NOMO-1 (cell line): ENCODE data around the gene NFU1.
A peak's percentile ranks its signal among the peaks of the same experiment; 100 is the strongest.
"Not testable (repeated sequence)": the region's sequence is repeated elsewhere in the genome, so short reads cannot be mapped to it uniquely, and the experiment has no call there.

ENCODE experiments used
- DNase-seq, 2 experiments: peaks; one replicate each; lab custom pipeline; 2025; ENCODE audit not compliant: unreplicated experiment in 2 of 2; lab: John Stamatoyannopoulos, UW

NFU1 gene

DNA sequence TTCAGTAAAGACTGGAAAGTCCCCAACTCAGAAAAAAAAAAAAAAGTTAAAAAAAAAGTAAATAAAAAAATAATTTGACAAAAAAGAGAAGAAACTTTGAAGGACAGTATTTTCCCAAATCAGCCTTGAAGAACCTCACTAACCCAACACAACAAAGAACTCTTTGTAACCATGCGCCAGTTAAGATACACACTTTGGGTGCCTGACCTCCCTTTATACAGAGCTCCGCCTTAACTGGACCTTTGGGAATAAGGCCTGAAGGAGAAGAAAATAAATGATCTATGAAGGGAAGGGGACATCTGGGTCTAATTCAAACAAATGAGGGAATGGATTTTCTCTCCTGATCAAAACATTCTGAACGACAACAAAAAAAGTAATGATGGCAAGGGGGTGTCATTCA is 48.0 kb downstream of the NFU1 start:
- no peak for DNase-seq

DNA sequence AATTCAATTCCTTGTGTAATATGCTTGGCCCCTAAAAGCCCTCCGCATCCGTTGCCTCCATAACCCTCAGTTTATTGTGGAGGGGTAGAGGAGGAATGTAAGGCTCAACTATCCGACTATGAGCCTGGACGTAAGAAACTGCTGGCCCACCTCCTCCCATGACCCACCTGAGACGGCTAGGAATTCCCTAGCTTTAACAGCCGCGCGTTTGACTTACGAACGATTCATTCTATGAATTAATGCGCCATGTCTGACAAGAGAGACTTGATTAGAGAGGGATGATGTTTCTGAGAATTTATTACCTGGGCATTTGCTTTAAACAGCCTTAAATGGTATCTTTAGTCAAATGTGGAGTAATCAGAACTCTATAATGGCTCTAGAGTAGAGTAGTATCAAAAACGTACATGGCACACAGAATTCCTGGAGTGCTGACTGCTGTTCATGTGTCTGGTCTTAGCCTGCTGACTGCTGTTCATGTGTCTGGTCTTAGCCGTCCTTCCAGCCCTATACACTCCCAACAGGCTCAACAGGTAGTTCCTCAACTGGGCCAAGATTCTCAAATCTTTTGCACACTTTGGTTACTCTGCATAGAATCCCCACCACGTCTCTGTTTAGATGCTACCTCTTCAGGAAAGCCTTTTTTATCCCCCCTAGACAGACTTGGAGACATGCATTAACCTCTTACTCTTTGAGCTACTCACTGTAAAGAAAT is 49.3 kb downstream of the NFU1 start:
- DNase-seq = no peak

DNA sequence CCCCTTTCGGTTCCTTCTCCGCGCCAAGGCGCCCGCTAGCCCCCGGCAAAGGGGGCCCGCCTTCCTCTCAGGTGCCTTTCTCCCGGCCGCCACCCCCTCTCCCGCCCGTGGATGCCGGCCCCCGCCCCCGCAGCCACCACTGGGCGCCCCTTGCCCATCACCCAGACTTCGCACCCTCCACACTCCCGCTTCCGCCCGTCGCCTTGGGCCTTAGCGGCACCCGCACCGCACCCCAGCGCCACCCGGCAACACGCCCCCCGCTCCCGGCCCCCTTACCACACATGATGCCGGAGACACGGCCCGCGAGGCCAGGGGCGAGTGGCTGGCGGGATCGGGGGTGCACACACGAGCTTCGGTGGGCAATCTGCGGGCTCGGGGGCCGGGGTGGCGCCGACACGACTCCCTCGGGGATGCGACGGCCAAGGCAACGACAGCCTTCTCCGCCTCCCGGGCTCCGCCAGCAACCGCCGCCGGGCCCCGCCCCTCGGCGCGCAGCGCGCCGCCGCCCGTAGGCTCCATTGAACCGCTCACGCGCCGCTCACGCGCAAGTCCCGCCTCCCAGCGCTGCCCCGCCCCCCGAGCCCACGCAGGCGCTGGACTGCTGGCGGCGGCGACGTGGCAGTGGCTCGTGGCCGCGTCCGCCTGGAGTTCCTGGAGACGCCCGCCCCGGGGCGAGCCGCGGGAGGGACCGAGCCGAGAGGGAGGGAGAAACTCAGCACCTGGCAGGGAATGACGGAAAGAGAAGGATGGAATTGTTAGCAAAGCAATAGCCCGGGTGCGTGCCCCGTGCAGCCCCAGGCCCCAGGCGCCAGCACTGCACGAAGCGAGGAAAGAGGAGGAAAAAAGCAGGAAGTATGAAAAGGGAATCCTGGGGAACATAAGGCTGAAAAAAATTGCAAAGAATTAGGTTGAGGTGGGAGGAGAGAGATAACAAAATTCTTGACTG is 50.2 kb downstream of the NFU1 start, which contains the start of gene GFPT1:
Gene GFPT1, minus strand, starts transcription at position 439 of the 946 bp plus-strand sequence. Its CDS starts 156 bp downstream, at position 283.
- DNase-seq = peak; percentile 82 to 96

DNA sequence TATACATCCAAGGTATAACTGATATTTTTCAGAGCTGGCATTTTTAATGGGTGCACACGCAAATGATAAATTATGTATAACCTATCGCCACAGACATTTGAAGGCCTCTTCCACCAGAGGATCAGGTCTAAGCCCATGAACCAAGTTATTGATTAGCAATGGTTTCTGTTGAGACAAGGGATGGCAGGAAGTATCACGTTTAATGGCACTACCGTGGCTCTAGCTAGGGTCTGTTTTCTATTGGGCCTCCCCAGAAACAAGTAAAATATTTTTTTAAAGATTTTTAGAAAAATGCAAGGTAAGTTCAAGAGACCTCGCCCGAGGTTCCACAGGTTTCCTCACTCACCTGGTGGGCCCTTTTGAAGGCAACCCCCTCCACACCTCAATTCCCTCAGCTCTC is 50.9 kb downstream of the NFU1 start:
- no peak for DNase-seq

DNA sequence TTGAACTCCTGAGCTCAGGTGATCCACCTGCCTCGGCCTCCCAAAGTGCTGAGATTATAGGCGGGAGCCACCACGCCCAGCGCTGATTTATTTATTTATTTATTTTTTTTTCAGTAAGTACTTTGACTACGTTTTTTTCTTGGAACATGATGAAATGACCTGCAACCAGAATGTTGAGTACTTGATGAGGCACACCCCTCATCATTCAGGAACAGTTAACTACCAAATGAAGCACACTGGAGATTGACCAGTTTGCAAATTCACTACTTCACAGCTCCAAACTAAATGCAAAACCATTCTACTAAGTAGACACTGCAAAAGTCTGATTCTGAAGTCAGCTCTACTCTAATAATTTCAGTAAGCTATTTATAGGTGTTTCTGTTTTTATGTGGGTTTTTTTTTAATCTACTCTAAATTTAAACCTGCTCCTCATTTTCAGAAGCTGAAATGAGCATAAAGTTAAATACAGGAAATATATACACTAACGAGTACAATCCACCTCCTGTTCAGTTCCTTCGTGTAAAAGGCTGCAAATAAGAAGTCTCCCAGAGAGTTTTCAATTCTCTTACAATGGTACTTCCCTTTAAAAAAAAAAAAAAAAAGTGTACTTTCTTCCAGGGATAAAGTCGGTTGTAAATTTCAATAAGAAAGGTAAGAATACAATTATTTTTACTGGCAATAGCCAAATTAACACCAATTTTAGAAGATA is 51.6 kb downstream of the NFU1 start:
- peak in 1 of 2 experiments; percentile 9 for DNase-seq

DNA sequence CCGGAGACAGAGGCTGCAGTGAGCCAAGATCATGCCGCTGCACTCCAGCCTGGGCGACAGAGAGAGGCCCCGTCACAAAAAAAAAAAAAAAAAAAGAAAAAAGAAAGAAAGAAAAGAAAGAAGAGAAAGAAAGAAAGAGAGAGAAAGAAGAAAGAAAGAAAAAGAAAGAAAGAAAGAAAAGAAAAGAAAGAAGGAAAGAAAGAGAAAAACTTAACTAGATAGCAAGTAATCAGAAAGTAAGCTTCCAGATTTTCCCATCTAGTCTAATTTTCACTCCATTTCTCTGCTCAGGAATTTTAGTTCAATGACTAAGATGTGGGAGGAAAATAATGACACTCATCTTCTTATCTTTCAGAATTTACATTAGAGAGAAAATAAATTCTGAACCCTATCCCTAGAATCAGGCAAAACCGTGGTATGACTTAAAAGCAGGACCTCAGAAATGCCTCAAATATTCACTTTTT is 52.6 kb downstream of the NFU1 start:
- no peak for DNase-seq

DNA sequence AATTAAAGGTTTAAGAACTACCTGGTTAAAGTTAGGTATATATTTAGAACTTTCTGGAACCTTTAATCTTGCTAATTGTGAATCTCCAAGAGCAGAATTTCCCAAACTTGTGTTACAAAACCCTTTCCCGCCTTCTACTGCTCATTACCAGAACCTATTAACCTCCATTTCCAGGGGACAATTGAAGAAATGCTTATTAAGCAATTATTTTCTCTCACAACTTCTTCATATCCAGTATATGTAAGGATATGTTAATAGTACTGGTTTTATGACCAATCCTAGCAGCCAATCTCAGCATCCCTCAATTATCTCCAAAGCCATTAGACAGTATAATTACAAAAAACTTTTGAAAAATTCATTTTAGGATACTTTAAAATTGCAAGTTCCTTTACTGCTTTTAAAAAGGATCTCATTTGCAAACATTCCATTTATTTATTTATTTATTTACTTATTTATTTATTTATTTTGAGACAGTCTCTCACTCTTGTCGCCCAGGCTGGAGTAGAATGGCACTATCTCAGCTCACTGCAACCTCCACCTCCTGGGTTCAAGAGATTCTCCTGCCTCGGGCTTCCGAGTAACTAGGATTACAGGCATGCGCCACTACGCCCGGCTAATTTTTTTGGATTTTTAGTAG is 53.9 kb downstream of the NFU1 start:
- no peak for DNase-seq

DNA sequence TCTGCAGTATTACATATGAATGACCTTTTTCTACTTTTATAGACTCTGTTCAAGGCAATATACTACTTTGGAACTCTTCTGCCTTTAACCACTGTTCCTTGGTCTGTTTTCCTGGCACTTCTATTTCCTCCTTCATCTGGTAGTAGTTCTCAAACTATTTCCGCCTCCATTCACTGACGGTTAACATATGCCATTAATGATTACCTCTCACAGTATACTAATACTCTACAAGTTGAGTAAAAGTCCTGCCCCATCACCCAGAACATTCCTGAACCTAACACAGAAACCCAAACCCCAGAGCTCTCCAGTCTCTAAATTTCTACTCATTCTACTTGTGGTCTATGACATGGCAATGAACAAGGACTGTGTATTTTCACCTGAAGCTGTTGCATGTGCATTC is 54.7 kb downstream of the NFU1 start:
- DNase-seq = no peak

DNA sequence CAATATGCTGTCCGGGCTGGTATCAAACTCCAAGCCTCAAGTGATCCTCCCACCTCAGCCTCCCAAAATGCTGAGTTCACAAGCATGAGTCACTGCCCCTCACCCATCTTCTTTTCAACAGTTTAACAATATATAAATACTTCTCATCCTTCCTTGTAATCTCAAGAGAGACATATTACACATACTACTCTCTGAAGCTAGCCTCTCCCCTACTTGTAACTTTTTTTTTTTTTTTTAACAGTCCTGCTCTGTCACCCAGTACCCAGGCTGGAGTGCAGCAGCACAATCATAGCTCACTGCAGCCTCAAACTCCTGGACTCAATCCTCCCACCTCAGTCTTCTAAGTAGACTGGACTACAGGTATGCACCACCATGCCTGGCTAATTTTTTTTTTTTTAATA is 55.9 kb downstream of the NFU1 start:
- peak in 1 of 2 experiments; percentile 10 for DNase-seq

DNA sequence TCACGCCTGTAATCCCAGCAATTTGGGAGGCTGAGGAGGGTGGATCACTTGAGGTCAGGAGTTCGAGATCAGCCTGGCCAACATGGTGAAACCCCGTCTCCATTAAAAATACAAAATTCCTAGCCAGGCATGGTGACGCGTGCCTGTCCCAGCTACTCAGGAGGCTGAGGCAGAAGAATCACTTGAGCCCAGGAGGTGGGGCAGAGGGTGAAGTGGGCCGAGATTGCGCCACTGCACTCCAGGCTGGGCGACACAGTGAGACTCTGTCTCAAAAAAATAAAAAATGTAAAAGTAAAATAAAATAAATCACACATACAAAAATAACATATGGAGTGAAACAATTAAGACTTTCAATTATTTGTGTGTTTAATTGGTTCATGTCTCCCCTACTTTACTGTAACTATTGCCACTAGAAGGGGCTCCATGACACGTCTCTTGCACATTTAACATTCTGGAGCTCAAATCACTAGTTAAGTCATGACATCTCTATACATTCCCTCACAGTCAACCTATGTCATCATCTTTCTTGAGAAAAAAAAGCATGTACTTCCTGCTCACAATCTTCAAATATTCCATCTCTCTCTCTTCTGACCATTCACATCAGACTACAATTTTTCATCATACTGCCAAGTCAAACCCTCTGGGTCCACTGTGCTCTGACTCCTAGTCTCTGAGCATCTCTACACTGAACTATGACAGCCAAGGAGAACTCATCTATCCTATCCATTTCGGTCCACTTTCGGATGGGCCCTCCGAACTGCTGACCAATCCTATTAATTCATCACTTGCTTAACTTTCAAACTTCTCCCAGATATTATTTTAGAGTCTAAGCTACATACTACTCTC is 56.9 kb downstream of the NFU1 start:
- DNase-seq = no peak

DNA sequence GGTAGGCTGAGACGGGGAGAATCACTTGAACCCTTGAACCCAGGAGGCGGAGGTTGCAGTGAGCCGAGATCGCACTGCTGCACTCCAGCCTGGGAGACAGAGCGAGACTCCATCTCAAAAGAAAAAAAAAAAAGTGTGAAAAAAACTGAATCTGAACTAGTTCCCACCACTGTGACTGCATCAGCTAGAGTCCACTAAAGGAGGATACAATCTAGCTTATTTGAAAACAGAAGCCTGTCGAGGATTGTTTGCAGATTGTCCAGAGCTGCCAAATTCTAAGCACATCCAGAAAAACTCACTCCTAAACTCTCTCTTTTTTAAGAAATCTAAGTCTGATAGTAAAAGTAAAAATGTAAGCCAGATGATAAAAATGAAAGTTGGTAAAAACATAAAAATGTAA is 60.8 kb downstream of the NFU1 start:
- DNase-seq = no peak

DNA sequence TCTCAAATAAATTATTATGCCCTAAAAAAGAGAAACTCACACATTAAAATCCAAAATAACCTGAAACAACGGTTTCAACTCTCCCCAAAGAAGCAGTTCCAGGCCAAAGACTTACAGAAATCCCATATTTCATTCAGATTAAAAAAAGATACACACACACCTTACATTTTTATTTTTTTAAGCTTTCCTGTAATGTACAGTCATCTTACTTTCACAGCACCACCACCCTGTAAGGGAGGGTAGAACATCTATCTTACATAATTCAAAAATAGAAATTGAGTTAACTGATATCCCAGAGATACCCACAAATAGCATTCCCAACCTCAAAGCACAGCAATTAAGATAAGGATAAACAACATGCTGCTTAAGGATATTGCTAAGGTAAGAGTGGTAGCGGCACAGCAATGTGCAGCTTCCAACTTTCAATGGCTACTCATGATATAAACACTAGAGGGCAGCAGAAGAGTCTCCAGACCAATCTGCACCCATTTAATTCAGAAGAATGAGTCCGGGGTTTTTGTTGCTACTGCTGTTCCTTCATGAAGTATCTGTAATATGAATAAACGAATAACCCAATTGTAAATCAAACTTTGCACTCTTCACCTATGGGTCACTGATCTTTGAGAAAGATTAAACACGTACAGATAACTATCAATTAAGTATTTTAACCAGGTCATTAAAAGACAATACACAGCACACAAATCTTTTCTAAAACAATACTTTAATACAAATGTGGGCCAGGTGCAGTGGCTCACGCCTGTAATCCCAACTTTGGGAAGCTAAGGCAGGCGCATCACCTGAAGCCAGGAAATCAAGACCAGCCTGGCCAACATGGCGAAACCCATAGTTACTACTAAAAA is 61.5 kb downstream of the NFU1 start:
- DNase-seq = peak in 1 of 2 experiments; percentile 17

DNA sequence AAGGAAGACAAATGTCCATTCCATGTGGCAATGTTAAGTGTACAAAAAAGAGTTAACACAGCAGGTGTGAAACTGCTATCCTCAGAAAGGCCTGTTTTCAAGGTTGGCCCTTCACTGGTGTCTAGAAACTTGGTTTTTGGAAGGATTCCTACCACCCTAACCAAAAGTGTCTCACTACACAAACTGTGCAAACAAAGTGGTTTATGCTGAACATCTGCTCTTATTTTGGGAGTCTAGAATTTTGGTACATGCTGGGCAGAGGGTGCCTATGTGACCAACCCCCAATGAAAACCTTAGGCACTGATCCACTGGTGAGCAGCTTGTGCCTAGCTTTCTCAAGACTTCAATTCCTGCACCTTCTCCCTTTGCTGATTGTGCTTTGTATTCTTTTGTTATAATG is 64.5 kb downstream of the NFU1 start:
- DNase-seq = no peak

DNA sequence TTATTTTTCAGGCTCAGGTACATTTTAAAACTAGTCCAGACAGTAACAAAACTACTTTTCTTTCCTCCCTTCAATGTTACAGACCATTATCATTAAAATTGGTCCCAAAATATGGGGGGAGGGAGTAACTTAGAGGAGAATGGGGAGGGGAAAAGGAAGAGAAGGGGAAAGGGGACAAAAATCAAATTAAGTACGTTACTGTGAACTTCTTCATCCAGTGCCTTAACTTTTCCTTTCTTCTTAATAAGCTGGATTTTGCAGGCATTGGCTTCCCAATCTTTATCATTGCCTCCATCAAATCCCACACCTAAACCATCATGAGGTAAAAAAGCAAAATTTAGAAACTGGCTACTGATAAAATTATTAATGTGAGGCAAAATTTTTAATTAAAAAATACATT is 67.4 kb downstream of the NFU1 start:
- DNase-seq = no peak

DNA sequence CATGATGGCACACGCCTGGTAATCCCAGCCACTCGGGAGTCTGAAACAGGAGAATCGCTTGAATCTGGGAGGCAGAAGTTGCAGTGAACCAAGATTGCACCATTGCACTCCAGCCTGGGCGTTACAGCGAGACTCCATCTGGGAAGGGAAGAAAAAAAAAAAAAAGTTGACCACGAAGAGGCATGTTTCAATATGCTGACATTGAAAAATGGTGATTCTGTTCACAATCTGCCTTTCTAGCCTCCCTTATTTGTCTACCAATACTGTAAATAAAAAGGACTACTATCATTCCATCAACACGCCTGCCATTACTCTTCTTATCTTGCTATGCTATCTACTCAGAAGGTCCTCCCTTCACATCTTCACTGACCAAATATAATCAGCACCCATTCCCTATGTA is 68.6 kb downstream of the NFU1 start:
- no peak for DNase-seq

DNA sequence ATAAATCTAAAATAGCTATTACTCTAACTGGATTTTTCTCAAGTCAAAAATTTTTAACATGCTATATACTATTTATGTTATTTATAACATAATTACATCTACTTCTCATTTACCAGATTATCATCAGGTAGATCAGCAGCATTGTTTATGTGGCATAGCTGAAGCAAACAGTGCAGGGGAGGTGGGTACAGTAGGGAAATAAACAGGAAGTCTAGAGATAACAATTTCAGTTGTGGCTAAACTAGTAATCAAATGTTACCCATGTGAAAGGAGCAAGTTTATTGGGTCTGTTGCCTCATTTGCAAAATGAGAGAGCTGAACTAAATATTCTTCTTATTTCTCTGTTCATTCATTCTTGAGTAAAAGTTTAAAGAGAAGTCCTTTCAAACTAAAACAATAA is 77.9 kb downstream of the NFU1 start:
- DNase-seq = no peak

DNA sequence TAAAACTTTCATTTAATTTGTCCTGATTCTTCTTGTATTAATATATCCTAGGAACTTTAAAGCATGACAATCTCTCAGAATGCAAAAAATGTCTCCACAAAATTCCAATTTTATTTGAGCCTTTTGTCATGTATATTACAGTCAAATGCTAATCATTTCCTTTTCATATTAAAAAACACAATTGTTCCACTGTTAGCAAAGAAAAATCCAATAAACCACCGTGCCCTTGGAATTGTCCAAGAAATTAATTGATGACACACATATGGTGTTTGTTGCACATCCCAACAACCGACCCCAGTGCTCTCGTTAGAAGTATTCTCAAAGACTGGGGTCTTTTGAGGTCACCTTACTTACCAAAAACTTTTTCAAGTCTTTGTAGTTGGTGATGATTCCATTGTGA is 78.3 kb downstream of the NFU1 start:
- no peak for DNase-seq

DNA sequence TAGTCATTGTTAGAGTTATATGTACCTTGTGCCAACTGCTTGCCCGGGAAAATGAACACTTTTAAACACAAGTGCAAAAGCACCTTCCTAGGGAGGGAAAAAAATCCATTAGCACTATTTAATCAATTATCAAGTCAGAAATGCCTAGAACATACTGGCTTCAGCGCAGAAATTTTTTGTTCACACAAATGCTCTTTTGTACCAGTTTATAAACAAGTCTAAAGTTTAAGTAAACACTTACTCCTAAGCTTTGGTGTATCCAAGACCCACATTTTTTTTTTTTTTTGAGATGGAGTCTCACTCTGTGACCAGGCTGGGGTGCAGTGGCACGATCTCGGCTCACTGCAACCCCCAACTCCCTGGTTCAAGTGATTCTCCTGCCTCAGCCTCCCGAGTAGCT is 80.8 kb downstream of the NFU1 start:
- no peak for DNase-seq

DNA sequence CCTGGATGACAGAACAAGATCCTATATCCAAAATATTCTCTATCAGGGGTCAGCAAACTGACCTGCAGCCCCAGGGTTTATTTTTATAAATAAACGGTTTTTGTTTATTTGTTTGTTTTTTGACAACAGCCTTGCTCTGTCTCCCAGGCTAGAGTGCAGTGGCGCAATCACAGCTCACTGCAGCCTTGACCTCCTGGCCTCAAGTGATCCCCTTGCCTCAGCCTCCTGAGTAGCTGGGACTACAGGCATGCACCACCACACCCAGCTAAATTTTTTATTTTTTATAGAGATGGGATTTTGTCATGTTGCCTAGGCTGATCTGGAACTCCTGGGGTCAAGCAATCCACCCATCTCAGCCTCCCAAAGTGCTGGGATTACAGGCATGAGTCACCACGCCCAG is 82.3 kb downstream of the NFU1 start:
- DNase-seq = not testable (repeated sequence)
